Activated CD4-positive, alpha-beta T cell treated with anti-CD3 and anti-CD28 coated beads for 48 hours (primary cell): ENCODE data around the gene COL23A1.

ENCODE experiments used
- DNase-seq: peaks from one replicate; pipeline ENCODE4 v3.0.0-alpha.2; 2020

Gene COL23A1

DNA sequence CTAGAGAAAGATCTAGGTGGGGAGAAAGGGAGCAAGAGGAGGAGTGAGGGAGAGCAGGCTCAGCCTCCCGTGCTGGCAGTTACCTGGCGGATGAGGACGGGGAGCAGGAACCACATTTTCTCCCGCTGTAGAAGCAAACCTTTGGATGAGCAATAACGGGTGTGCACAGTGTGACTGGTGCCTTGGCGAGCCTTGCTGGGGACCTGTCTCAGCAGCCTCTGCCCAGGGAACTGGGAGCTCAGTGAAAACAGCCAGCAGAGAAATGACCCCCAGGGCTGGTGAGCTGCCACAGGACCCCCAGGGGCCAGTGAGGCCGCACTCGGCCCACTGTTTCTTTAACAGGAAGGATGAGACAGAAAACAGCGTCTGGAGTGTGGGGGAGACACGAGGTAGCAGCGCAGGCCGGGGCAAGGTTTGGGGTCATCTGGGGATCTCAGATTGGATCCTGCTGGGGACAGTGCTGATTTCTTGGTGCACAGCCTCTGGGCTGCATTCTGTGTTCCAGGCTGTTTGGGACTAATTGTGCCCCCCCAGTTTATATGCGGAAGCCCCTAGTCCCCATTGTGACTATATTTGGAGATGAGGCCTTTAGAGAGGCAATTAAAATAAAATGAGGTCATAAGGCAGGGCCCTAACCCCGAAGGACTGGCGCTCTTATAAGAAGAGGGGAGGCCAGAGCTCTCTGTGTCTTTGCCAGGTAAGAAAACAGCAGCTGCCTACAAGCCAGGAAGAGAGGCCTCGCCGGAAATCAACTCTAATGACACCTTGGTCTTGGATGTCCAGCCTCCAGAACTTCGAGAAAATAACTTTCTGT is 238.8 kb downstream of the COL23A1 start:
- no peak for DNase-seq

DNA sequence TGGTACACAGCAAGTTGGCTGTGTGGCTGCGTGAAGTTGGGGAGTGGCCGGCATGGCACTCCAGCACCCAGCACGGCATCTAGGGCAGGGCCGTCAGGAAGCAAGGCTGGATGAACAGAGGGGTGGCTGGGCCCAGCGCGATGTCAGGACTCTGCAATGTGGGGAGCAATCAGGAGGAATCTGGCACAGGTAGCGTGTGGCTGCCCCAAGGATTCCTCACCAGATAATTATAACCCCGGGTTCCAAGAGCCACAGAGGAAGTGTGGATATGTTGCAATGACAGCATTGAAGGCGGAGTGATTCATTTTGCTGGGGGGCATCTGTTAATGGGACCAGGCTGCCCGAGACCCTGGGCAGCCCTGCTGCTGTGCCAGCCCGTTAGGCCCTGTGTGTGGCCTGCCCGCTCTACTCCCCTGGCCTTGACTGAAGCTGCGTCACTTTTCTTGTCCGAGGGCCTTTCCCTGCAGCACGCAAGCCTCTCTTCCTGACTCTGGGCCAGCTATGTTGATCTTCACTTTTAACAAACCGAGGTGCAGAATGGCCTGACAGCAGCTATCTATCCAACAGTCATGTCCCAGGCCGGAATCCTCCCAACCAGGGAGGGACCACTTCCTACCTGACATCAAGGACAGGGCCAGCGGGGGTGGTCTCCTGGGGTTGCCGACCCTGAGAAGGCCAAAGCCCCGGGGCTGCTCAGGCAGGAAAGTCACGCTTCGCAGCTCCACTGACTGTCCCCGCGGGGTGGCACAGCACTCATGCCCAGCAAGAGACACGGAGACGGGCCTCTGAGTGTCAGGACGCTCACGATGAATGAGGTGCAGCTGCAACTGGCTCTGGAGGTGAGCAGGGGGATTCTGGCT is 239.6 kb downstream of the COL23A1 start:
- no peak for DNase-seq

- no peak for DNase-seq
Observed at GRCh38 chr5:178349625-178350353, 240.4 kb downstream of the COL23A1 start.

DNA sequence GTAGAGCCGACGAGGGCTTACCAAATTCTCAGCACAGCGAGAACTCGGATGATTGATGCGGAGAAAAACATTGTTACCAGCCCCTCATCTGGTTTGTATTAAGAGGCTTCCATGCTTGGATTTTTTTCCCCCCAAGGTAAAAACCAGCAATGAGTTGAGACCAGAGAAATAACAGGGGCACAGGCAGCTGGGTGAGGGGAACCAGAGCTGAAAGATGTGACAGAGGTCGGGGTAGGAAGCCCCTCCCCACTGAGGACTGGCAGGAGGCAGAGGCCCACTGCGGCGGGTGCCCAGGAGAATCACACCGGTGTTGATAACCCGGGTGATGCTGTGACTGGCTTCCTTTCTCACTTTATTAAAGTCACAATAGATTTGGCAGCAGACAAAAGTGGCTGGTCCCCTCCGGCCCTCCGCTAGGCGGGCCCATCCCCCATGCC is 241.1 kb downstream of the COL23A1 start:
- DNase-seq = no peak

DNA sequence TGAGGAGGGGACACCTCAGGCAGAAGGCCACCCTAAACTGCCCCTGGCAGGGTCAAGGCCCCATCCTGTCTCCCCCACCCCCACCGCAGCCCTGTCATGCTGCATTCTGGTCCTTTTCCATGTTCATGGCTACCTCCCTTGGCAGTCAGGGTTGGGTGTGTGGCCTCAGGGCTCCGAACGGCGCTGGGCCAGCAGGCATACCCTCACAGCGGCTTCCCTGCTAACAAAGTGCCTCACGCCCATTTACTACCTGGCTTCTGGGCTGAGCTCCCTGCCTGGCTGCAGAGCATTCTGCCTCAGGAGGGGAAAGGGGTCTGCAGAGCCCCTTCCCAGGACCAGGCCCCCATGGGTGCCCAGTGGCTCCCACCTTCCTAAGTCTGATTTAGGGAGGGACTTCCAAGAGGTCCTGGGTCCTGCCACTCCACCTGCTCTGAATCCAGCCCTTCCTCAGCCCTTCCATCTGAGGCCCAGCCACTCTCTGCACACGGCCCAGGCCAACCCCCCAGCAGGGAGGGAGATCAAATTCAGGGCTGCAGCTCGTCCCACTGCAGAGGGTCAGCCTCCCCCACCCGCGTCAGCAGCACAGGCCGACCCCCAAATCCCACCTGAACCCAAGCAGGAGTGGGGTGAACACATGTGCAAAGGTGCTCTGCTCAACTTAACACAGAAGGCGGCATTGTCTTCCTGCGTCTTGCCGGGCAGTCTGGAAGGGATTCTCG is 241.7 kb downstream of the COL23A1 start:
- DNase-seq = no peak

GRCh38 chr5:178347956-178348355 is 242.2 kb downstream of the COL23A1 start:
- no peak for DNase-seq

DNA sequence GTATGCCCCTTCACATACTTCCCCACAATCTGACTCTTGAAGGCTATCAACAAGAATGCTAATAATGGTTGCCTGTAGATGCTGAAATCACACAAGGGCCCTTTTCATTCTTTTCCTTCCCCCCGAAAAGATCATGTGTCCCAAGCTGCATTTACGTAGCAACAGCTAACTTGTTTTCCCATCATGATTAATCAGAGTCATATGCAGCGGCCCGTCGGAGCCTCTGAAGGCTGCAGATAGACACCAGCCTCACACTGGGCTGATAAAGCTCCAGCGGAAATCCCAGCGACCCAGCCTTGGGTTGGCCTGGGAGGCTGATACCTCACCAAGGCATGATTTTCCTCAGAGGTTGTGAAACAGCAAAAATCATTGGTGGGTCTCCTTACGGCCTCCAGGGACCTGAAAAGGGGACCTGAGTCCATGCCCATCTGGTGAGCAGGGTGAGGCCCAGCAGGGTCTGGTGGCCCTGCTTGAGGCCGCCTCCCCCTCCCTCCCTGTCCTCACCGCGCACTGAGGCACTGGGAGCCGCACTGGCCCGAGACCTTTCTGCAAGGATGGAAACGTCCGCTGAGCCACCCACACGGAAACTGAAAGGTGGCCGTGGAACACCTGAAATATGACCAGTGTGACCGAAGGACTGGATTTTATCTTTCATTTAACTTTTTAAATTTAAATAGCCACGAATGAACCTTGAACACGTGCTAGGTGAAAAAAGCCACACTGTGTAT is 243.4 kb downstream of the COL23A1 start:
- no peak for DNase-seq

- DNase-seq = no peak
Observed at GRCh38 chr5:178343306-178343705, 246.9 kb downstream of the COL23A1 start.

- no peak for DNase-seq
Observed at GRCh38 chr5:178341851-178342140, 248.4 kb downstream of the COL23A1 start.

GRCh38 chr5:178341091-178341850 is 248.9 kb downstream of the COL23A1 start:
- DNase-seq = no peak

- DNase-seq = no peak
Observed at GRCh38 chr5:178340637-178341036, 249.6 kb downstream of the COL23A1 start.

- no peak for DNase-seq
Observed at GRCh38 chr5:178340187-178340586, 250.0 kb downstream of the COL23A1 start.

- no peak for DNase-seq
Observed at GRCh38 chr5:178339272-178339671, 250.9 kb downstream of the COL23A1 start.

DNA sequence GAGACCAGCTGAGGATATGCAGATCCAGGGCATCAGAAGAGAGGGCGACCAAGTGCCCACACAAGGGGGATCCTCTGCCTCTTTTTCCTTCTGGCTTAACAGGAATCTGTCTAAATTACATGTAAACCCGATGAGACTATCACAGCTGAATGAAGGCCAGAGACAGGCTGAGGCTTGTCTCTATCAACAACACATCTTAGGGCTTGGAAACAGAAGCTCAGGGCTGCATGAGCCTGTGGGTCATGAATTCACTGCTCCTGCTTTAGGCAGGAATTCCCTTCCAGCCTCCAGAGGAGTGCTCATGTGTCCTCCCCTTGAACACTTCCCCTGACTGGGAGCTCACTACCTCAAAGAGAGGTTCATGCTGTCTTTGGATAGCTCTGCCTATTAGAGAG is 251.4 kb downstream of the COL23A1 start:
- no peak for DNase-seq

- no peak for DNase-seq
Observed at GRCh38 chr5:178338126-178338749, 252.0 kb downstream of the COL23A1 start.

DNA sequence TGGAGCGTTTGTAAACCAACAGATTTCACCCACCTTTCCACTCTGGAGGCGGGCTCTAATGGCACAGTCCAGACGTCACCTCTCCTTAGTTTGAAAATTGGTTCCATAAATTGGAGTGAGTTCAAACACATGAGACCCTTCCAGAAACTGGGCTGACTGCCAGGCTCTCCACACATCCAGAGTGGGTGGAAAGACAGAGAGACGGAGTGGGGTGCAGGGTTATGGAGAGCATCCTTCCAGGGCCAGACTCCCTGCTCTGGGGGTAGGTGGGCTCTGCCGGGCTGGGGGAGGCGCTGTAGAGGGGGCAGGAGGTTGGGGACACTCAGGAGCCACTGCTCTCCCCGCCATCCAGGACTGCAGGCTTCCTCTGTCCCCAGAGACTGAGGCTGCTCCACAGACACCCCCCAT is 252.9 kb downstream of the COL23A1 start:
- no peak for DNase-seq

DNA sequence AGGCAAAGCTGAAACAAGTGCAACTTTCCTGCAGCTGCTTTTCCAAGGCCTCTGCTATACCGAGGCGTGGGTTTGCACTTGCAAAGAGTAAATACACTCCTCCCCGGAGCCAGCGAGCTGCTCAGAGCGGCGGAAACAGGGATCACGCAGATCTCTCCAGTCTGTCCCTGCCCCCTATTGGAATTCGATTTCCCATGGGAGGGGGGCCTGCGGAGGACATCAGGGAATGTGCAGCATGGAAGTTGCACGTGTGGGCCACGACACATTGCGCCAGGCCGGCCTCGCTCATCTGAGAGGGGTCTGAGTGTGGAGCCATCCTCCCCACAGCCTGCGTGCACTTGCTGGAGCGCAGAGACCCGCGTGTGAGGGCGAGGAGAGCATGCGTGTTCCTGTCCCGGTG is 253.3 kb downstream of the COL23A1 start:
- DNase-seq = no peak

DNA sequence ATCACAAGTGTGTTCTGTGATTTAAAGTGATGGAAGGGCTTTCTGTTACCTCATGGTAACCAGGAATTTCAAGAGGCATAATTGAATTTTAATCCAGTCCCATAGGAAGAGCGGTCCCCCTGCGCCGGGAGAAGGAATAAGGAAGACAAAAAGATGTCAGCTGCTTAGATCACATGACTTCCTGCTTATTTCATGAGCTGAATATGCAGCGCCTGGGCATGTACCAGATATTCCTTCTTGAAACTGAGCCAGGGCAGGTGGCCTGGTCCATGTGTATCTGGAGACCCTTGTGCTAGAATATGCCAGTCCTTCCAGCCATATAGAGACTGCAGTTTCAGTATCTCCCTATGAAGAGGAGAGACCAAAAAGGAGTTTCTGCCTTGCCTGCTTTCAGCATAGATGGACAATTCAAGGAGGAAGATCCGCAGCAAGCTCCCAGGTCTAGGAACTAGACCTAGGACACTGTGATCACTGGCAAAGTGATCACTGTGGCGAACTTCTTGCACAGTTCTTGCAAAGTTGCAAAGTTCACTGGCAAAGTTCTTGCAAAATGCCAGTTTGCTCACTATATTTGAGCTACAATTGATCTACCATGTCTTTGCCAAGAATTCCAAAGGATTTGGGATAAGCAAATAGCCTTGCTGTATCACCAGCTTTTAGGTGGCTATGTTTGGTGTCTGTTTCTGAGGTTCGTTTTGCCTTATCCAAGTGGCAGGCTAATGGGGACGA is 254.7 kb downstream of the COL23A1 start:
- DNase-seq = no peak

- DNase-seq = no peak
Observed at GRCh38 chr5:178334861-178335260, 255.3 kb downstream of the COL23A1 start.

DNA sequence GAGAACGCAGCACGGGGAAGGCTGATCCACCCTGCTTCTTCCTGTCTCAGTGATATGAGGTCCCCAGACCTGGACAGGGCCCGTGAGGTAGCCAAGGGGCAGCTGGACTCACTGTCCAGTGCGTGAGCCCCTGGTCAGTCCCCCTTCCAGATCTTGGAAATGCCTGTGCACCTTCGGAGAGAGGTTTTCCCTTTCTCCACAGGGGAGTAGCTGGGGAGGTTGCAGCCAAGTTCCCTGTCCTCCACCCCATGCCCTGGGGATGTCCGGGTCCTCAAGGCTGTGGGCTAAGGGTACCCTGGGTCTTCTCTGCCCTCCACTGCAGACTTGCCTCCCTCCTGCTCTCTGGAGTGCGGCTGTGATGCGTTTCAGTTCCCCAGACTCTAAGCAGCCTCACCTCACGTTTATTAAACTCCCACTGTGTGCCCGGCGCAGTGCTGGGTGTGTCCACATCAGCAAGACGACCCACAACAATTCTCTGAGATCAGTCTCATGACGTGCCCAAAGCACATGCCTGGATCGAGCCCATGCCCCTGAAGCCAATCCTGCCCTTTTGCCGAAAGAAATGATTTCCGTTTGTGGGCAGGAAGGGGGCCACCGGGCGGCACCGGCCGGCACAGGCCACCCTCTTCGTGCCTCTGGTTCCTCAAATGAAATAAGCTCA is 256.2 kb downstream of the COL23A1 start:
- no peak for DNase-seq
